Ovary (tissue), 9 donors: Measurements from ENCODE around the gene BANK1. TPM values are rescaled to one million over a fixed set of nuclear protein-coding genes. Genes with fewer than 3 reads are reported as not detected.

Experiments used
- DNase-seq, 5 donors: peaks; one replicate each; pipeline ENCODE4 v3.0.0-alpha.2; 2019 to 2020
- H3K27ac ChIP-seq, 2 donors: fragments of 200-600 bp; one replicate each; pipeline versions ENCODE4 v1.5.1 to v1.8.0; 2019 to 2022
- H3K27me3 ChIP-seq: fragments of 200-600 bp; one replicate; pipeline ENCODE4 v1.8.0; 2022
- H3K36me3 ChIP-seq: fragments of 200-600 bp; sonication (generic); one replicate; pipeline ENCODE4 v1.5.1; 2019
- H3K4me1 ChIP-seq: one replicate; pipeline ENCODE4 v1.8.1; 2013; ENCODE audit warnings: mild to moderate bottlenecking, moderate library complexity; ENCODE audit not compliant: insufficient read depth
- H3K4me3 ChIP-seq: fragments of 200-600 bp; sonication (generic); one replicate; pipeline ENCODE4 v1.5.1; 2017
- H3K9me3 ChIP-seq, 2 donors: fragments of 200-600 bp in 1 of 2; sonication (generic) in 1 of 2; one replicate each; pipeline versions ENCODE4 v1.5.1 to v1.8.1; 2013 to 2019; ENCODE audit warnings: mild to moderate bottlenecking in 1 of 2, moderate library complexity in 1 of 2
- EP300 ChIP-seq: sonication (generic); formaldehyde crosslinking; IDR thresholded peaks from one replicate; pipeline ENCODE4 v1.6.1; 2017; ENCODE audit warnings: antibody characterized with exemption
- POLR2A ChIP-seq: fragments of 450-650 bp; IDR thresholded peaks from one replicate; pipeline ENCODE4 v1.6.1; 2017; ENCODE audit warnings: antibody characterized with exemption, mild to moderate bottlenecking, moderate library complexity
- WGBS, 3 donors: extraction: QIAGEN DNeasy Blood & Tissue Kit in 1 of 3; methylation state at CpG; one replicate each; pipeline versions ENCODE4 v1.1.5 to v1.1.7; 2013 to 2017; 5-methylcytosine and 5-hydroxymethylcytosine counted together
- intact Hi-C, 4 donors: fragments of 100-400 bp; cut with DNase I; formaldehyde crosslinking; loops; one replicate each; pipeline versions ENCODE4 v1.11.0 to v1.15.1; 2022 to 2023
- polyA plus RNA-seq, 2 donors: library from polyadenylated mRNA; stranded (reverse); fragments of 200-250 nt in 1 of 2; fragments of 350-450 nt in 1 of 2; fragmentation: Illumina TruSeq in 1 of 2; extraction: RNeasy Lipid Tissue Mini Kit (QIAGEN cat#74804) in 1 of 2; gene quantifications; one replicate each; pipeline ENCODE4 v1.2.3, GENCODE V29; 2013 to 2014
- total RNA-seq, 7 donors: library from RNA; depleted of rRNA in 2 of 7; stranded (reverse); fragments of >200 nt in 2 of 7; fragmentation: NEBNext Ultra II Directional in 3 of 7; extraction: Animal tissue kit (Norgen Biotek cat#: 25700) in 3 of 7; gene quantifications; one replicate each; pipeline versions ENCODE4 v1.1.0 to v1.2.4, GENCODE V29; 2016 to 2023
- TF ChIP-seq, protein P1 (sequence below), 3 donors: fragments of 450-650 bp in 2 of 3; fragments of 200-600 bp in 1 of 3; IDR thresholded peaks; one replicate each; pipeline versions ENCODE4 v1.5.1 to v1.8.0; 2016 to 2022; ENCODE audit warnings: antibody characterized with exemption in 3 of 3, mild to moderate bottlenecking in 1 of 3
- donor health status: DM: no; HTN: no; CAD: no; lungs with moderate emphysema.
- donor health status: DM: no; HTN: no; CAD: no.
- donor health status: Bipolar disorder and iron deficiency.
- donor health status: DM: yes; HTN: yes; CAD: no.
- donor health status: DM: no; HTN: no; CAD: no.
- donor health status: DM: yes; HTN: yes; CAD: no.

Gene BANK1
- total and polyA plus RNA-seq, 9 donors: 0.10 to 3.7 (median 0.36) TPM

DNA sequence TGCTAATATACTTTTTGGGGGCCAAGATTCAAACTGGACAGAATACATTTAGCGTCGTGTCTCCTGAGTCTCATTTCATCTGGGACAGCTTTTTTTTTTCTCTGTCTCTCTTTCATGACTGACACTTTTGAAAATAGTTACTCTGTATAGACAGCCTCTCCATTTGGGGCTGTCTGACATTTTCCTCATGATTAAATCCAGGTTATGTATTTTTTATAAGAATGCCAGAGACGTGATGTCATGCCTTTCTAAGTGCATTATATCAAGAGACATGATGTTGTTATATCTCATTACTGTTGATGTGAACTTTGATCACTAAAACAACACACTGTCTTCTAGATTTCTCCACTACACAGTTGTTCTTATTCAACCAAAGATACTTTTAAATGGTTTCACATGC is 199.0 kb downstream of the BANK1 start:
- 91 to 95% (median 93%) methylated on average over 3 of the region's 3 CpGs for WGBS, 3 donors
- Histone ChIP-seq H3K36me3 (no peaks in the 10 kb centered on the region), H3K4me3 (no peak overlapping the region), H3K9me3 (no peaks in the 10 kb centered on the region), H3K27ac (no peak overlapping the region), H3K27me3 (no peaks in the 10 kb centered on the region), H3K4me1 (peaks cover 2% of the 10 kb centered on the region)
- intact Hi-C loops: no loop called here
- DNase-seq: no peak
- no peak for TF ChIP-seq EP300
- TF ChIP-seq POLR2A: no peak

DNA sequence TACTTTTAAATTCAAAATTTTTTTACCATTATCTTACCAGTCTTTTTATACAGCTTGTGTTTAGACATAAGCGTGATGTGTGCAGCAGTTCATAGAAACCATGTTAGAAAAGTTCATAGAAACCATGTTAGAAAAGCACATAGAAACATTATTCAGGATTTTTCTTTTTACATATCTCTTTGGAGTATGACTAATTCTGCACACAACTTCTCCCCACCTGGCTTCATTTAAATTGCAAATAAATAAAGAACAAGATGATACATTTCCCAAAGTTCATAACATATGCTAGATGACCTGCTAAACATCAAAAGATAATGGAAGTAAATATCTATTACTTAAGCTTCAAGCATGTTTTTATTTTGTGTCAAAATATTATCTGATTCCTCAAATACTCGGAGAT is 201.9 kb downstream of the BANK1 start:
- no peak overlapping the region for H3K27ac ChIP-seq
- TF ChIP-seq POLR2A: no peak
- TF ChIP-seq, protein P1, sequence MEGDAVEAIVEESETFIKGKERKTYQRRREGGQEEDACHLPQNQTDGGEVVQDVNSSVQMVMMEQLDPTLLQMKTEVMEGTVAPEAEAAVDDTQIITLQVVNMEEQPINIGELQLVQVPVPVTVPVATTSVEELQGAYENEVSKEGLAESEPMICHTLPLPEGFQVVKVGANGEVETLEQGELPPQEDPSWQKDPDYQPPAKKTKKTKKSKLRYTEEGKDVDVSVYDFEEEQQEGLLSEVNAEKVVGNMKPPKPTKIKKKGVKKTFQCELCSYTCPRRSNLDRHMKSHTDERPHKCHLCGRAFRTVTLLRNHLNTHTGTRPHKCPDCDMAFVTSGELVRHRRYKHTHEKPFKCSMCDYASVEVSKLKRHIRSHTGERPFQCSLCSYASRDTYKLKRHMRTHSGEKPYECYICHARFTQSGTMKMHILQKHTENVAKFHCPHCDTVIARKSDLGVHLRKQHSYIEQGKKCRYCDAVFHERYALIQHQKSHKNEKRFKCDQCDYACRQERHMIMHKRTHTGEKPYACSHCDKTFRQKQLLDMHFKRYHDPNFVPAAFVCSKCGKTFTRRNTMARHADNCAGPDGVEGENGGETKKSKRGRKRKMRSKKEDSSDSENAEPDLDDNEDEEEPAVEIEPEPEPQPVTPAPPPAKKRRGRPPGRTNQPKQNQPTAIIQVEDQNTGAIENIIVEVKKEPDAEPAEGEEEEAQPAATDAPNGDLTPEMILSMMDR (IDR thresholded peaks at IDR 0.05): no peak
- no peak for TF ChIP-seq EP300
- intact Hi-C loops: no loop called here
- no peaks in the 10 kb centered on the region for H3K9me3 ChIP-seq
- H3K27me3 ChIP-seq: no peaks in the 10 kb centered on the region
- no peak for DNase-seq
- H3K4me3 ChIP-seq: no peak overlapping the region
- no peaks in the 10 kb centered on the region for H3K36me3 ChIP-seq
- peaks cover 2% of the 10 kb centered on the region for H3K4me1 ChIP-seq
- WGBS, 3 donors: 93 to 96% (median 94%) methylated on average over 2 of the region's 2 CpGs

DNA sequence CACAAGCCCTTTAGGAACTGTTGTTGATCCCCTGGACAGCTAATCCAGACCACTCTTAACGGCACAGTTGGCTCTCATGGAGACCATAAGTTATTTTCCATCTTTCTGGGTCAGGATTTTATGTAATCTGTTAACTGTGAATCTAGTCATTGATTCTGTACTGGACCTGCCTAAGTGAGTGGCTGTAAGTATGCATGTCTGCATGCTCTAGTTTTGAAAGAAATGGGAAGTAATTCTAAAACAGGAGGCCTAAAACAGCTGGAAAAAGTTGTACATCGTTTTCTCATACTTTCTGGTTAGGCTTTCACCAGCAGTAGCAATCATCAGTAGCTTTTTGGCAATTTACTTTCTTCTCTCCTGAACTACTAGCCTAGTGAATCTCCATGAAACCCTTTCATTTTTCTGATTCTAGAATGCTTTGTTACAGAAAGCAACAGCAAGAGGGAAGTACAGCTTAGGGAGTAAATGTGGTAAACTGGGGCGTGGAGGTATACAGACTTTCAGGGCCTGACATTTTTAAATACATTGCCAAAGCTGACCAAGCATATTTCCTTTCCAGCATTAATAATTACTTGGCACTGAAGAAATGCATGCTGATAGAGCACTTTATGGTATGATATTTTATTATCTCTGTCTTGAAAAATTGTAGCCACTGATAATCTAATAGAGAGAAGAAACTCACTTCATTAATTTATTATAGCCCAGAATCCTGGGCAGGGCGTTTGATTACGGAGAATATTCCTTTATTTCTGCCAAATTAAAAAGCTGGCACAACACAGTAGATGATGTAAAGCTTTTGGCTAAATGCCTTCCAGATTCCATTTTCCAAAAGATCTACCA is 202.7 kb downstream of the BANK1 start:
- Histone ChIP-seq H3K9me3 (no peaks in the 10 kb centered on the region), H3K27me3 (no peaks in the 10 kb centered on the region), H3K27ac (no peak overlapping the region), H3K4me1 (peaks cover 2% of the 10 kb centered on the region), H3K36me3 (no peaks in the 10 kb centered on the region), H3K4me3 (no peak overlapping the region)
- WGBS, 3 donors: 25 to 51% (median 38%) methylated on average over 5 of the region's 5 CpGs
- intact Hi-C loops: no loop called here
- no peak for DNase-seq
- TF ChIP-seq, protein P1 (IDR thresholded peaks at IDR 0.05): no peak
- TF ChIP-seq POLR2A (no peak), EP300 (no peak)

DNA sequence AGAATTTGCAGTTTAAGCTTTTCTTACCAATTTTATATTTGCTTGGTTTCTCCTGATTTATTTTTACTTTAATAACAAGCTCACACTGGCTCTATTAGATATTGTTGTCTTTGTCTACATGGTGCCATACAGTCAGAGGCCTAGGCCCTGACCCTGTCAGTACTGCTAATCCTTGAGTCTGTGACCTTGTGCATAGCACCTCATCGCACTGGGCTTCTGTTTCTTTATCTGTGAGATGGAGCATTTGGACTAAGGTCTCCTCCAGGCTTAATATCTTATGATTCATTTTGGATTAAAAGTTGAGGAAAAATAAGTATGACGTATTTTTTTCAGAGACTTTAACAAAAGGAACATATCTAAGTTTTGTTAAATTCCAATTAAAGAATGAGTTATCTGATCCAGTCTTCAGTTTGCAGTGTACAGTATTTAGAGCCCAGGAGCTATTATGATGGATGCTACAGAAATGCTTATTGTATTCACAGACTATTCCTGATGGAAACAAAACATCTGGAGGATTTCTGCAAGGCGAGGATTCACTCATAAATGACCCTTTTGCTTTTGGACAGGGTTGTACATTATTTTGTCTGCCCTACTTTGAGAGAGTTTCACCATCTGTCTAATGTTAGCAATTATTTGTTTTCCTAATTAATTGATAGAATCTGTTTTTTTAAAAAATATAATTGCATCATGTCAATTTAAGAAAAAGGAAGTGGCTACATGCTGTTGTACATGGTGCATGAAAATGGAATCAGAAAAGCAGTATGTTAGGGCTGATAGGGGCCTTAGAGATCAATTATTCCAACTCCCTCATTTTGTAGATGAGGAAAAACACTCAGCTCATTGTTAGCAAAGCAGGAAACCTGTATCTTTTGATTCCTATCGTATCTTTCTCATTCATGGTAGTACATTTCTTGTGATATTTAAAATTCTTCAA is 203.6 kb downstream of the BANK1 start:
- H3K36me3 ChIP-seq: no peaks in the 10 kb centered on the region
- H3K4me3 ChIP-seq: no peak overlapping the region
- no peak overlapping the region for H3K27ac ChIP-seq
- peaks cover 2% of the 10 kb centered on the region for H3K4me1 ChIP-seq
- DNase-seq: no peak
- intact Hi-C loops: no loop called here
- no peaks in the 10 kb centered on the region for H3K27me3 ChIP-seq
- TF ChIP-seq, protein P1 (IDR thresholded peaks at IDR 0.05): no peak
- TF ChIP-seq EP300 (no peak), POLR2A (no peak)
- WGBS, 3 donors: 46 to 52% (median 49%) methylated on average over 4 of the region's 4 CpGs
- H3K9me3 ChIP-seq: no peaks in the 10 kb centered on the region
